Measurements from ENCODE around the gene SLC43A2.

GRCh38 chr17:1584167-1584566 is 44.5 kb downstream of the SLC43A2 start:
- TF ChIP-seq SMAD1 (IDR thresholded peaks at IDR 0.05; ENCODE audit: low read depth, partially characterized antibody): no peak
- no peak for TF ChIP-seq REST (IDR thresholded peaks at IDR 0.05; ENCODE audit: low read depth, low read length)
- TF ChIP-seq ATF3 (IDR thresholded peaks at IDR 0.05; ENCODE audit: borderline replicate concordance, extremely low read depth, low read depth, low read length): no peak
- no peak for TF ChIP-seq ATF7 (IDR thresholded peaks at IDR 0.05; ENCODE audit: low read depth)
- TF ChIP-seq YY1 (IDR thresholded peaks at IDR 0.05; ENCODE audit: low read depth, low read length): no peak
- no peak for TF ChIP-seq EZH2 (IDR thresholded peaks at IDR 0.05; ENCODE audit: borderline replicate concordance, control insufficient read depth, low read depth, low read length)
- no peak for TF ChIP-seq JUND (IDR thresholded peaks at IDR 0.05; ENCODE audit: low read depth, low read length)
- no peak for TF ChIP-seq GABPA (IDR thresholded peaks at IDR 0.05; ENCODE audit: low read depth)
- TF ChIP-seq POLR2AphosphoS5 (IDR thresholded peaks at IDR 0.05; ENCODE audit: low read length): no peak
- no peak for TF ChIP-seq CTCF (IDR thresholded peaks at IDR 0.05 in 2 of 3, conservative IDR thresholded peaks at IDR 0.05 in 1 of 3; ENCODE audit: control insufficient read depth in 2 of 3, extremely low read depth in 1 of 3, insufficient read depth in 1 of 3, low read depth in 3 of 3, low read length in 3 of 3)
- TF ChIP-seq PAX8 (IDR thresholded peaks at IDR 0.05): no peak

All from GM12878 (cell line).